K562 (cell line): ENCODE measurements around the gene AQP6. TPM values are rescaled to one million over a fixed set of nuclear protein-coding genes. Genes with fewer than 3 reads are reported as not detected.
A peak's percentile ranks its signal among the peaks of the same experiment; 100 is the strongest.

ENCODE experiments used
- ATAC-seq: fragments of 200-7000 bp; cut with Tn5 transposase; 3 replicates; pipeline ENCODE4 v1.9.1; 2020; ENCODE audit warnings: moderate library complexity
- BruUV-seq: library from RNA; stranded (reverse); fragments of 400-500 nt; replicated peaks from 2 replicates; lab custom pipeline; 2021; lab: Mats Ljungman, UMichigan
- CTCF ChIA-PET: fragments of 300-600 bp; formaldehyde crosslinking; extraction: SDS; loops from one replicate; lab custom pipeline; 2021; ENCODE audit warnings: low intra/inter-chr PET ratio; lab: Yijun Ruan, JAX
- POLR2A ChIA-PET: fragments of 300-600, 350-650 bp; sonication (Branson Sonifier 250); formaldehyde crosslinking; extraction: SDS; loops from one replicate; lab custom pipeline; 2021; ENCODE audit warnings: antibody characterized with exemption, inconsistent platforms; lab: Yijun Ruan, JAX
- DNase-seq, 4 experiments: peaks; one replicate each; pipeline versions ENCODE4 v3.0.0 to v3.0.0-alpha.2; 2011 to 2018; ENCODE audit warnings: low spot score in 3 of 4, mixed read lengths in 3 of 4; ENCODE audit errors: extremely low read depth in 1 of 4
- FAIRE-seq: peaks from 2 replicates; lab custom pipeline; 2011; peaks lifted over from hg19 to GRCh38; lab: Jason Lieb, UNC
- H2AFZ ChIP-seq: 2 replicates; pipeline ENCODE4 v1.6.0; 2011; ENCODE audit warnings: low read depth, low read length, control low read depth, inconsistent platforms
- H3K27ac ChIP-seq: fragments of 200-600 bp; 3 replicates; pipeline ENCODE4 v1.8.0; 2011; ENCODE audit warnings: low read depth, mild to moderate bottlenecking, control low read depth, inconsistent platforms, low read length, moderate library complexity, mixed read lengths; ENCODE audit errors: extremely low read depth
- H3K27me3 ChIP-seq, 2 experiments: fragments of 300-600 bp in 1 of 2; 2 replicates in 1 of 2; 3 replicates in 1 of 2; pipeline versions ENCODE4 v1.6.0 to v1.8.0; 2011; ENCODE audit warnings: inconsistent platforms in 2 of 2, low read length in 2 of 2, mild to moderate bottlenecking in 1 of 2, mixed read lengths in 1 of 2, moderate library complexity in 1 of 2; ENCODE audit not compliant: control insufficient read depth in 2 of 2, insufficient read depth in 2 of 2
- H3K36me3 ChIP-seq: fragments of 300-600 bp; 3 replicates; pipeline ENCODE4 v1.8.0; 2011; ENCODE audit warnings: mild to moderate bottlenecking, low read length, inconsistent platforms; ENCODE audit not compliant: control insufficient read depth, insufficient read depth
- H3K4me1 ChIP-seq, 2 experiments: fragments of 200-600 bp in 1 of 2; replicated peaks in 1 of 2; 2 replicates in 1 of 2; 3 replicates in 1 of 2; pipeline versions ENCODE4 v1.5.1 to v1.8.0; 2011; ENCODE audit warnings: inconsistent platforms in 2 of 2, low read length in 2 of 2, mild to moderate bottlenecking in 1 of 2, mixed read lengths in 1 of 2, moderate library complexity in 1 of 2; ENCODE audit not compliant: control insufficient read depth in 2 of 2, insufficient read depth in 2 of 2
- H3K4me2 ChIP-seq: 2 replicates; pipeline ENCODE4 v1.6.1; 2011; ENCODE audit warnings: low read length, control low read depth, inconsistent platforms, mixed read lengths; ENCODE audit not compliant: insufficient read depth
- H3K4me3 ChIP-seq: fragments of 200-600 bp; sonication (generic), shearing (Covaris generic); 2 replicates; pipeline ENCODE4 v1.5.1; 2016; ENCODE audit warnings: control low read depth, inconsistent platforms
- H3K79me2 ChIP-seq: fragments of 200-600 bp; 3 replicates; pipeline ENCODE4 v1.8.0; 2011; ENCODE audit warnings: low read length, inconsistent platforms; ENCODE audit not compliant: control insufficient read depth, insufficient read depth
- H3K9ac ChIP-seq, 2 experiments: 2 replicates each; pipeline versions ENCODE4 v1.6.0 to v1.6.1; 2011; ENCODE audit warnings: low read depth in 2 of 2, low read length in 2 of 2, control low read depth in 1 of 2, inconsistent platforms in 1 of 2, mild to moderate bottlenecking in 1 of 2, mixed read lengths in 1 of 2; ENCODE audit not compliant: insufficient read depth in 1 of 2
- H3K9me1 ChIP-seq: one replicate; pipeline ENCODE4 v1.6.0; 2011; ENCODE audit warnings: inconsistent platforms, mild to moderate bottlenecking, low read length, moderate library complexity; ENCODE audit not compliant: control insufficient read depth, insufficient read depth
- H3K9me3 ChIP-seq: replicated peaks from 2 replicates; pipeline ENCODE4 v1.5.1; 2011; ENCODE audit warnings: low read depth, low read length, inconsistent platforms; ENCODE audit not compliant: control insufficient read depth, insufficient read depth
- H4K20me1 ChIP-seq: replicated peaks from 2 replicates; pipeline ENCODE4 v1.6.1; 2011; ENCODE audit warnings: low read length, inconsistent platforms, mixed read lengths; ENCODE audit not compliant: control insufficient read depth, insufficient read depth
- ARID1B ChIP-seq: fragments of 450-650 bp; IDR thresholded peaks from 2 replicates; pipeline ENCODE4 v1.6.1; 2016; ENCODE audit warnings: antibody characterized with exemption, mild to moderate bottlenecking, inconsistent platforms
- CTBP1 ChIP-seq: fragments of 450-650 bp; IDR thresholded peaks from 2 replicates; pipeline ENCODE4 v1.6.1; 2016; ENCODE audit warnings: borderline replicate concordance
- ELF2 ChIP-seq: fragments of 250-450 bp; sonication (Bioruptor Pico); IDR thresholded peaks from 2 replicates; pipeline ENCODE4 v1.5.0; 2021; ENCODE audit warnings: mild to moderate bottlenecking
- GATA2 ChIP-seq: sonication (generic); formaldehyde crosslinking; IDR thresholded peaks from 2 replicates; pipeline ENCODE4 v1.4.0; 2020; ENCODE audit warnings: mild to moderate bottlenecking, missing genetic modification reagents
- ID3 ChIP-seq, 2 experiments: fragments of 250-450 bp in 1 of 2; fragments of 450-650 bp in 1 of 2; sonication (Bioruptor Pico) in 1 of 2; IDR thresholded peaks; 2 replicates each; pipeline versions ENCODE4 v1.6.1 to v1.8.0; 2016 to 2021; ENCODE audit warnings: mild to moderate bottlenecking in 2 of 2, moderate library complexity in 2 of 2, missing compliant biosample characterization in 1 of 2, missing genetic modification characterization in 1 of 2
- JUND ChIP-seq, 2 experiments: IDR thresholded peaks; 2 replicates in 1 of 2; 3 replicates in 1 of 2; pipeline ENCODE4 v1.6.1; 2011; ENCODE audit warnings: borderline replicate concordance in 2 of 2, low read depth in 2 of 2, low read length in 2 of 2, improper control_type of control experiment in 1 of 2, missing biosample characterization in 1 of 2, missing genetic modification characterization in 1 of 2, missing genetic modification reagents in 1 of 2
- MEIS2 ChIP-seq: fragments of 450-650 bp; IDR thresholded peaks from 2 replicates; pipeline ENCODE4 v1.6.1; 2014; ENCODE audit warnings: mild to moderate bottlenecking; ENCODE audit not compliant: partially characterized antibody
- NELFE ChIP-seq: IDR thresholded peaks from 2 replicates; pipeline ENCODE4 v1.6.1; 2011; ENCODE audit warnings: mild to moderate bottlenecking; ENCODE audit not compliant: insufficient read depth, insufficient read length
- NONO ChIP-seq, 2 experiments: fragments of 200-400 bp in 1 of 2; fragments of 450-650 bp in 1 of 2; formaldehyde crosslinking in 1 of 2; IDR thresholded peaks; 2 replicates each; pipeline ENCODE4 v1.6.1; 2017; ENCODE audit warnings: low read depth in 2 of 2, mild to moderate bottlenecking in 2 of 2, moderate library complexity in 2 of 2, low read length in 1 of 2
- NR1H2 ChIP-seq: sonication (generic); formaldehyde crosslinking; IDR thresholded peaks from 2 replicates; pipeline ENCODE4 v1.4.0; 2020; ENCODE audit warnings: mild to moderate bottlenecking, missing genetic modification reagents
- NRF1 ChIP-seq, 2 experiments: fragments of 450-650 bp; IDR thresholded peaks in 1 of 2; conservative IDR thresholded peaks in 1 of 2; 2 replicates each; pipeline ENCODE4 v1.6.1; 2014; ENCODE audit warnings: mild to moderate bottlenecking in 2 of 2
- SIN3A ChIP-seq, 2 experiments: fragments of 150-350 bp in 1 of 2; IDR thresholded peaks; 2 replicates each; pipeline ENCODE4 v1.6.1; 2011 to 2016; ENCODE audit warnings: borderline replicate concordance in 2 of 2, low read depth in 2 of 2, low read length in 2 of 2, mild to moderate bottlenecking in 2 of 2, moderate library complexity in 2 of 2; ENCODE audit not compliant: control insufficient read depth in 1 of 2
- TEAD2 ChIP-seq: fragments of 450-650 bp; IDR thresholded peaks from 2 replicates; pipeline ENCODE4 v1.6.1; 2016; ENCODE audit warnings: missing genetic modification characterization, control low read depth, missing compliant biosample characterization
- ZNF668 ChIP-seq: fragments of 250-450 bp; sonication (Bioruptor Pico); IDR thresholded peaks from 2 replicates; pipeline ENCODE4 v1.8.0; 2022; ENCODE audit warnings: mild to moderate bottlenecking, inconsistent platforms
- WGBS: fragments of 100-300 bp; shearing (Covaris generic); methylation state at CpG from one replicate; pipeline ENCODE4 v1.1.6; 2016; ENCODE audit warnings: low coverage, mixed read lengths; ENCODE audit not compliant: insufficient coverage; ENCODE audit errors: missing lambda C conversion rate; 5-methylcytosine and 5-hydroxymethylcytosine counted together
- in situ Hi-C: fragments of 300-500 bp; cut with MboI; formaldehyde crosslinking; loops from 4 replicates; pipeline ENCODE4 v1.15.0; 2018; ENCODE audit warnings: inconsistent platforms, mixed read lengths
- intact Hi-C: fragments of 100-400 bp; cut with micrococcal nuclease; formaldehyde crosslinking; loops from 2 replicates; pipeline ENCODE4 v1.14.2; 2022
- polyA plus RNA-seq, 8 experiments: library from polyadenylated mRNA; depleted of rRNA in 4 of 8; stranded (reverse) in 5 of 8; unstranded in 3 of 8; fragments of >200 nt; fragmentation: Nextera tagmentation in 2 of 8; fragmentation: Illumina TruSeq in 1 of 8; extraction: Ambion mirVana in 2 of 8; extraction: Trizol in 1 of 8; gene quantifications; 2 replicates each; pipeline versions ENCODE4 v1.2.1 to v1.2.3, GENCODE V29; 2011 to 2014; ENCODE audit warnings: inconsistent platforms in 1 of 8, missing spikeins in 1 of 8
- total RNA-seq, 7 experiments: library from RNA; depleted of rRNA in 6 of 7; stranded (reverse); fragments of >200 nt in 6 of 7; fragmentation: Illumina TruSeq in 2 of 7; extraction: Trizol in 2 of 7; gene quantifications; 2 replicates each; pipeline versions ENCODE4 v1.2.1 to v1.2.3, GENCODE V29; 2011 to 2021; ENCODE audit warnings: low replicate concordance in 1 of 7
- TF ChIP-seq, protein P1 (sequence below): sonication (generic); formaldehyde crosslinking; IDR thresholded peaks from 2 replicates; pipeline ENCODE4 v1.8.0; 2022; ENCODE audit warnings: missing genetic modification reagents, mild to moderate bottlenecking, moderate library complexity, borderline replicate concordance
- TF ChIP-seq, protein P2 (sequence below): conservative IDR thresholded peaks from 2 replicates; pipeline ENCODE4 v1.6.1; 2011; ENCODE audit warnings: low read depth, mild to moderate bottlenecking, low read length; ENCODE audit not compliant: control insufficient read depth
- TF ChIP-seq, protein P3 (sequence below): sonication (generic); formaldehyde crosslinking; IDR thresholded peaks from 2 replicates; pipeline ENCODE4 v1.8.0; 2022; ENCODE audit warnings: mild to moderate bottlenecking, missing genetic modification reagents

Gene AQP6
- total and polyA plus RNA-seq, 9 of the 15 experiments (the other 6 are each of a cell fraction or from before 2014, with no cell fraction given) = 0.05 to 0.12 TPM; not detected in 7

- BruUV-seq = no TSS peak
- Histone ChIP-seq H3K9me3 (no peaks in the 10 kb centered on the region), H3K27ac (no peak overlapping the region), H3K36me3 (peaks cover 33% of the 10 kb centered on the region), H3K4me2 (no peak overlapping the region), H2AFZ (no peak overlapping the region), H3K4me3 (no peak overlapping the region), H3K79me2 (no peaks in the 10 kb centered on the region), H3K4me1 (peaks cover 26% of the 10 kb centered on the region in 2 experiments), H3K9ac (no peak overlapping the region; a peak in 1 of 4 replicates), H3K27me3 (no peaks in the 10 kb centered on the region), H4K20me1 (peaks cover 5% of the 10 kb centered on the region), H3K9me1 (no peaks in the 10 kb centered on the region)
- POLR2A ChIA-PET = interaction anchor here (0.8 to 2.1 kb wide), 7 partner anchors 9 to 310 kb away, joined by 3 to 11 read pairs (median 5); partner anchors contain the start of gene TMBIM6
- in situ Hi-C loops = no loop called here
- peak; percentile 88 for ATAC-seq
- CTCF ChIA-PET = no interaction called here
- intact Hi-C loops = loop anchor here (5.0 kb wide), 1 partner anchor 43 kb away; the partner anchor contains the start of gene RACGAP1
- peak in 3 of 4 experiments; percentile 30 to 80 (median 65) for DNase-seq
- peak; percentile 97 for FAIRE-seq
- WGBS = 1% methylated on average over 8 of the region's 8 CpGs
- TF ChIP-seq NRF1 (conservative IDR thresholded peaks at IDR 0.05 in 1 of 2, IDR thresholded peaks at IDR 0.05 in 1 of 2) (peak; percentile 74 to 77), TEAD2 (tag) (no peak), JUND (IDR thresholded peaks at IDR 0.05; ENCODE audit: borderline replicate concordance, low read depth, low read length) (peak; percentile 51; the same call in 1 of the 2 replicates), JUND (tag; IDR thresholded peaks at IDR 0.05; ENCODE audit: borderline replicate concordance, low read depth, low read length) (peak; percentile 59; the same call in 1 of the 3 replicates), MEIS2 (no peak), ID3 (CRISPR knock-in tag; IDR thresholded peaks at IDR 0.05) (no peak), ID3 (tag; IDR thresholded peaks at IDR 0.05) (no peak), ELF2 (no peak), SIN3A (IDR thresholded peaks at IDR 0.05; ENCODE audit: borderline replicate concordance in 2 of 2, control insufficient read depth in 1 of 2, low read depth in 2 of 2, low read length in 2 of 2) (peak; percentile 47 to 57; a peak in 1 of 4 replicates), GATA2 (CRISPR knock-in tag) (peak; percentile 87), NELFE (no peak), ARID1B (peak; percentile 77), ZNF668 (no peak), NR1H2 (CRISPR knock-in tag) (no peak), CTBP1 (peak; percentile 38; the same call in 1 of the 2 replicates), NONO (IDR thresholded peaks at IDR 0.05; ENCODE audit: low read depth in 2 of 2, low read length in 1 of 2) (no peak)
- TF ChIP-seq, protein P1, sequence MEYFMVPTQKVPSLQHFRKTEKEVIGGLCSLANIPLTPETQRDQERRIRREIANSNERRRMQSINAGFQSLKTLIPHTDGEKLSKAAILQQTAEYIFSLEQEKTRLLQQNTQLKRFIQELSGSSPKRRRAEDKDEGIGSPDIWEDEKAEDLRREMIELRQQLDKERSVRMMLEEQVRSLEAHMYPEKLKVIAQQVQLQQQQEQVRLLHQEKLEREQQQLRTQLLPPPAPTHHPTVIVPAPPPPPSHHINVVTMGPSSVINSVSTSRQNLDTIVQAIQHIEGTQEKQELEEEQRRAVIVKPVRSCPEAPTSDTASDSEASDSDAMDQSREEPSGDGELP (CRISPR knock-in tag) = peak; percentile 92
- TF ChIP-seq, protein P2, sequence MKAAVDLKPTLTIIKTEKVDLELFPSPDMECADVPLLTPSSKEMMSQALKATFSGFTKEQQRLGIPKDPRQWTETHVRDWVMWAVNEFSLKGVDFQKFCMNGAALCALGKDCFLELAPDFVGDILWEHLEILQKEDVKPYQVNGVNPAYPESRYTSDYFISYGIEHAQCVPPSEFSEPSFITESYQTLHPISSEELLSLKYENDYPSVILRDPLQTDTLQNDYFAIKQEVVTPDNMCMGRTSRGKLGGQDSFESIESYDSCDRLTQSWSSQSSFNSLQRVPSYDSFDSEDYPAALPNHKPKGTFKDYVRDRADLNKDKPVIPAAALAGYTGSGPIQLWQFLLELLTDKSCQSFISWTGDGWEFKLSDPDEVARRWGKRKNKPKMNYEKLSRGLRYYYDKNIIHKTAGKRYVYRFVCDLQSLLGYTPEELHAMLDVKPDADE = peak; percentile 48; the same call in 1 of the 2 replicates
- TF ChIP-seq, protein P3, sequence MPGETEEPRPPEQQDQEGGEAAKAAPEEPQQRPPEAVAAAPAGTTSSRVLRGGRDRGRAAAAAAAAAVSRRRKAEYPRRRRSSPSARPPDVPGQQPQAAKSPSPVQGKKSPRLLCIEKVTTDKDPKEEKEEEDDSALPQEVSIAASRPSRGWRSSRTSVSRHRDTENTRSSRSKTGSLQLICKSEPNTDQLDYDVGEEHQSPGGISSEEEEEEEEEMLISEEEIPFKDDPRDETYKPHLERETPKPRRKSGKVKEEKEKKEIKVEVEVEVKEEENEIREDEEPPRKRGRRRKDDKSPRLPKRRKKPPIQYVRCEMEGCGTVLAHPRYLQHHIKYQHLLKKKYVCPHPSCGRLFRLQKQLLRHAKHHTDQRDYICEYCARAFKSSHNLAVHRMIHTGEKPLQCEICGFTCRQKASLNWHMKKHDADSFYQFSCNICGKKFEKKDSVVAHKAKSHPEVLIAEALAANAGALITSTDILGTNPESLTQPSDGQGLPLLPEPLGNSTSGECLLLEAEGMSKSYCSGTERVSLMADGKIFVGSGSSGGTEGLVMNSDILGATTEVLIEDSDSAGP (CRISPR knock-in tag) = no peak
Measured at GRCh38 chr12:49983892-49984291, 11.1 kb downstream of the AQP6 start.
